ENCODE measurements around the gene ACER2. TPM values are rescaled to one million over a fixed set of nuclear protein-coding genes. Genes with fewer than 3 reads are reported as not detected.

ACER2 gene
- total and polyA plus RNA-seq, 2 experiments from 2014 or later, result 0.87 to 14.6 TPM

DNA sequence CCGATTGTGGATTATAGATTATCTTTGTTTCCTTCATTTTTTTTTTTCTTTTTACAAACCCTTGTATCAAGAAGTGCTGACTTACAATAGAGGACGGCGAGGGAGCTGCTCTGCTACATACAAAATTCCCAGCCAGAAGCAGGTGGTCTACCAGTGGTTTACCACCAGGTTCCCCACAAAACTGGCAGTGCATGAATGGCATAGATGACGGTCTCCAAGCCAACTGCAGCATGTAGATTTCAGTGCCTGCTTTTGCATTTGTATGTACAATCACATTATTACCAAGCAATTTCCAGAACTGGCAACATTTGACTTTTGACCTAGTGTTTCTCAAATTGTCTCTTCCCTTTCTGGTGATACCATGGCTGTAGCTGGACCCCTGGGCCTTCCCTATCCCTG, 84.0 kb downstream of the ACER2 start:
- H3K4me1 ChIP-seq (ENCODE audit: insufficient read depth), result no peaks in the 10 kb centered on the region
- no peaks in the 10 kb centered on the region for H3F3A ChIP-seq (replicated peaks; ENCODE audit: low read depth)
- no peaks in the 10 kb centered on the region for H3K36me3 ChIP-seq (ENCODE audit: insufficient read depth)
- H3K79me2 ChIP-seq (replicated peaks; ENCODE audit: insufficient read depth), result no peaks in the 10 kb centered on the region
- no peaks in the 10 kb centered on the region for H3K27me3 ChIP-seq (ENCODE audit: insufficient read depth)
- Mint-ChIP-seq H3K4me1 (peaks cover 3% of the 10 kb centered on the region; the same call in 1 of the 3 replicates), H3K9me3 (no peaks in the 10 kb centered on the region), H3K27me3 (ENCODE audit: insufficient read depth, low read depth, poor library complexity) (peaks cover 4% of the 10 kb centered on the region), H3K36me3 (ENCODE audit: low read depth) (no peaks in the 10 kb centered on the region), H3K4me3 (no peak overlapping the region), H3K27ac (no peak overlapping the region)
- no peak overlapping the region for H2AFZ ChIP-seq
- H3K4me2 ChIP-seq, result no peak overlapping the region
- no peak overlapping the region for H3K27ac ChIP-seq (ENCODE audit: low read depth)
- TF ChIP-seq, protein P1, sequence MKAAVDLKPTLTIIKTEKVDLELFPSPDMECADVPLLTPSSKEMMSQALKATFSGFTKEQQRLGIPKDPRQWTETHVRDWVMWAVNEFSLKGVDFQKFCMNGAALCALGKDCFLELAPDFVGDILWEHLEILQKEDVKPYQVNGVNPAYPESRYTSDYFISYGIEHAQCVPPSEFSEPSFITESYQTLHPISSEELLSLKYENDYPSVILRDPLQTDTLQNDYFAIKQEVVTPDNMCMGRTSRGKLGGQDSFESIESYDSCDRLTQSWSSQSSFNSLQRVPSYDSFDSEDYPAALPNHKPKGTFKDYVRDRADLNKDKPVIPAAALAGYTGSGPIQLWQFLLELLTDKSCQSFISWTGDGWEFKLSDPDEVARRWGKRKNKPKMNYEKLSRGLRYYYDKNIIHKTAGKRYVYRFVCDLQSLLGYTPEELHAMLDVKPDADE (IDR thresholded peaks at IDR 0.05), result no peak
- no peak for TF ChIP-seq NANOG (IDR thresholded peaks at IDR 0.05; ENCODE audit: borderline replicate concordance)
- TF ChIP-seq STAT1 (IDR thresholded peaks at IDR 0.05; ENCODE audit: unreplicated experiment), result no peak
- ATAC-seq (no peak), DNase-seq (ENCODE audit: low spot score) (no peak)
- no peaks in the 10 kb centered on the region for H3K9me2 ChIP-seq (ENCODE audit: insufficient read depth)
- no peaks in the 10 kb centered on the region for H4K20me1 ChIP-seq (replicated peaks; ENCODE audit: insufficient read depth)
- H3K4me3 ChIP-seq, result no peak overlapping the region

DNA sequence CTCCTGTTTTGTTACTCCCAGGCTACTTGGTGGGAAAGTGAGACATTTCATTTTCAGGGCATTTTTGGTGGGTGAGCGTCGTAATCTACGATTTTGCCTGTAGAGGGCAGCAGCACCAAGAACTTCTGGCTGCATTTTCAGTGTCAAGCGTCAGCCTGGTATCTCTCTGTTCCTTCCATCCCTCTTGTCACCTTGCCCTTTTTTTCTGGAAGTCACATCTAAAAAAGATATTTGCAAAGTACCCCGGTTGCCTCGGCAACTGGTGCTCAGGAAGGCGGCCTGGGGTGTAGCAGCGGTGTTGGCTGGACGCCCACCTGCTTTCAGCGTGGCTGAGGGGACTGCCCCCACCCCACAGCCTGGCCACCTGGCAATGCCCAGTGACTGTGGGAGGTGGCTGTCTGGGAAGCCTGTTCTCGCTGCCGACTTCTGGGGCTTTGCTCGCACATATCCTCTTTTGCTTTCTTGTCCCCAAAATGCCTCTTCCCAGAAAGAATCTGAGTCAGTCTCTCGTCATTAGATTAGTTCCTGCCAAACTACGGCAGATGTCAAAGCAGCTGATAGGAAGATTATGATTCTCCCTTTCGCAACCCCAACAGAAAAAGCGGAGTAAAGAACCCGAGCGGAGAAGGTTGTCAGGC, 84.5 kb downstream of the ACER2 start:
- no peak overlapping the region for H3K27ac ChIP-seq (ENCODE audit: low read depth)
- Mint-ChIP-seq H3K9me3 (no peaks in the 10 kb centered on the region), H3K36me3 (ENCODE audit: low read depth) (no peaks in the 10 kb centered on the region), H3K4me3 (no peak overlapping the region), H3K27ac (no peak overlapping the region), H3K4me1 (peaks cover 3% of the 10 kb centered on the region; the same call in 1 of the 3 replicates), H3K27me3 (ENCODE audit: insufficient read depth, low read depth, poor library complexity) (peaks cover 4% of the 10 kb centered on the region)
- no peak overlapping the region for H2AFZ ChIP-seq
- no peak overlapping the region for H3K4me3 ChIP-seq
- H3K4me2 ChIP-seq, result peak overlapping the region; percentile 9; the same call in 1 of the 2 replicates
- H3F3A ChIP-seq (replicated peaks; ENCODE audit: low read depth), result no peaks in the 10 kb centered on the region
- H3K79me2 ChIP-seq (replicated peaks; ENCODE audit: insufficient read depth), result no peaks in the 10 kb centered on the region
- DNase-seq (ENCODE audit: low spot score), result peak; percentile 84
- H3K36me3 ChIP-seq (ENCODE audit: insufficient read depth), result no peaks in the 10 kb centered on the region
- peak; percentile 82 for ATAC-seq
- no peaks in the 10 kb centered on the region for H3K27me3 ChIP-seq (ENCODE audit: insufficient read depth)
- no peaks in the 10 kb centered on the region for H3K4me1 ChIP-seq (ENCODE audit: insufficient read depth)
- no peaks in the 10 kb centered on the region for H3K9me2 ChIP-seq (ENCODE audit: insufficient read depth)
- TF ChIP-seq STAT1 (IDR thresholded peaks at IDR 0.05; ENCODE audit: unreplicated experiment), result no peak
- TF ChIP-seq, protein P2, sequence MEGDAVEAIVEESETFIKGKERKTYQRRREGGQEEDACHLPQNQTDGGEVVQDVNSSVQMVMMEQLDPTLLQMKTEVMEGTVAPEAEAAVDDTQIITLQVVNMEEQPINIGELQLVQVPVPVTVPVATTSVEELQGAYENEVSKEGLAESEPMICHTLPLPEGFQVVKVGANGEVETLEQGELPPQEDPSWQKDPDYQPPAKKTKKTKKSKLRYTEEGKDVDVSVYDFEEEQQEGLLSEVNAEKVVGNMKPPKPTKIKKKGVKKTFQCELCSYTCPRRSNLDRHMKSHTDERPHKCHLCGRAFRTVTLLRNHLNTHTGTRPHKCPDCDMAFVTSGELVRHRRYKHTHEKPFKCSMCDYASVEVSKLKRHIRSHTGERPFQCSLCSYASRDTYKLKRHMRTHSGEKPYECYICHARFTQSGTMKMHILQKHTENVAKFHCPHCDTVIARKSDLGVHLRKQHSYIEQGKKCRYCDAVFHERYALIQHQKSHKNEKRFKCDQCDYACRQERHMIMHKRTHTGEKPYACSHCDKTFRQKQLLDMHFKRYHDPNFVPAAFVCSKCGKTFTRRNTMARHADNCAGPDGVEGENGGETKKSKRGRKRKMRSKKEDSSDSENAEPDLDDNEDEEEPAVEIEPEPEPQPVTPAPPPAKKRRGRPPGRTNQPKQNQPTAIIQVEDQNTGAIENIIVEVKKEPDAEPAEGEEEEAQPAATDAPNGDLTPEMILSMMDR (conservative IDR thresholded peaks at IDR 0.05; ENCODE audit: low read depth in 2 of 2), result peak; percentile 83 to 89
- H4K20me1 ChIP-seq (replicated peaks; ENCODE audit: insufficient read depth), result no peaks in the 10 kb centered on the region

DNA sequence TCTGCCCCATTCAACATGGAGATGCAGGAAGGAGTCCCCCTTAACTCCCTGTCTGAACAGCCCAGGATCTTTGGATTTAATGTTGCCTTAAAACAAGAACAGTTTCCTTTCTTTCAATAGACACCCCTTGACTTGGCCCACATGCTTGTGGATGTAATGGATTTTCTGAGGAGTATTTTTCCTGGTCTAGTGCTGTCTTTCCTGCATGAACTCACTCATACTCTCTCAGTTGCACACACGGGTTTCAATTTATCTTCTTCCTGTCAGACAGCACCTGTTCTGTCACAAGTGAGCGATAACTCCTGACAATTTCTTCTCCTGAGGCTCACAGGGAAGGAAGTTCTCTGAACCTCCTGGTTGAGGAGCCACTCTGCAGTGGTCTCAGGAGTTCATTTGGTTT, 85.1 kb downstream of the ACER2 start:
- H3K79me2 ChIP-seq (replicated peaks; ENCODE audit: insufficient read depth), result no peaks in the 10 kb centered on the region
- H2AFZ ChIP-seq, result no peak overlapping the region
- H3K4me3 ChIP-seq, result no peak overlapping the region
- no peak overlapping the region for H3K27ac Mint-ChIP-seq
- DNase-seq (ENCODE audit: low spot score) (no peak), ATAC-seq (no peak)
- no peaks in the 10 kb centered on the region for H3K9me3 Mint-ChIP-seq
- no peaks in the 10 kb centered on the region for H4K20me1 ChIP-seq (replicated peaks; ENCODE audit: insufficient read depth)
- H3F3A ChIP-seq (replicated peaks; ENCODE audit: low read depth), result no peaks in the 10 kb centered on the region
- no peaks in the 10 kb centered on the region for H3K36me3 Mint-ChIP-seq (ENCODE audit: low read depth)
- H3K4me1 ChIP-seq (ENCODE audit: insufficient read depth), result no peaks in the 10 kb centered on the region
- no peaks in the 10 kb centered on the region for H3K27me3 ChIP-seq (ENCODE audit: insufficient read depth)
- H3K4me1 Mint-ChIP-seq, result peaks cover 3% of the 10 kb centered on the region; the same call in 1 of the 3 replicates
- peaks cover 4% of the 10 kb centered on the region for H3K27me3 Mint-ChIP-seq (ENCODE audit: insufficient read depth, low read depth, poor library complexity)
- no peaks in the 10 kb centered on the region for H3K36me3 ChIP-seq (ENCODE audit: insufficient read depth)
- H3K27ac ChIP-seq (ENCODE audit: low read depth), result no peak overlapping the region
- H3K4me2 ChIP-seq, result no peak overlapping the region; the same call in 1 of the 2 replicates
- H3K4me3 Mint-ChIP-seq, result no peak overlapping the region
- no peaks in the 10 kb centered on the region for H3K9me2 ChIP-seq (ENCODE audit: insufficient read depth)
- TF ChIP-seq ZNF114 (CRISPR knock-in tag; IDR thresholded peaks at IDR 0.05), result no peak
- TF ChIP-seq EZH2 (IDR thresholded peaks at IDR 0.05; ENCODE audit: low read depth, unreplicated experiment), result no peak
- TF ChIP-seq, protein P2 (conservative IDR thresholded peaks at IDR 0.05; ENCODE audit: low read depth in 2 of 2), result no peak
- no peak for TF ChIP-seq JUNB (IDR thresholded peaks at IDR 0.05; ENCODE audit: unreplicated experiment)
- no peak for TF ChIP-seq CREB1 (CRISPR knock-in tag; IDR thresholded peaks at IDR 0.05; ENCODE audit: low read depth)
- TF ChIP-seq, protein P3, sequence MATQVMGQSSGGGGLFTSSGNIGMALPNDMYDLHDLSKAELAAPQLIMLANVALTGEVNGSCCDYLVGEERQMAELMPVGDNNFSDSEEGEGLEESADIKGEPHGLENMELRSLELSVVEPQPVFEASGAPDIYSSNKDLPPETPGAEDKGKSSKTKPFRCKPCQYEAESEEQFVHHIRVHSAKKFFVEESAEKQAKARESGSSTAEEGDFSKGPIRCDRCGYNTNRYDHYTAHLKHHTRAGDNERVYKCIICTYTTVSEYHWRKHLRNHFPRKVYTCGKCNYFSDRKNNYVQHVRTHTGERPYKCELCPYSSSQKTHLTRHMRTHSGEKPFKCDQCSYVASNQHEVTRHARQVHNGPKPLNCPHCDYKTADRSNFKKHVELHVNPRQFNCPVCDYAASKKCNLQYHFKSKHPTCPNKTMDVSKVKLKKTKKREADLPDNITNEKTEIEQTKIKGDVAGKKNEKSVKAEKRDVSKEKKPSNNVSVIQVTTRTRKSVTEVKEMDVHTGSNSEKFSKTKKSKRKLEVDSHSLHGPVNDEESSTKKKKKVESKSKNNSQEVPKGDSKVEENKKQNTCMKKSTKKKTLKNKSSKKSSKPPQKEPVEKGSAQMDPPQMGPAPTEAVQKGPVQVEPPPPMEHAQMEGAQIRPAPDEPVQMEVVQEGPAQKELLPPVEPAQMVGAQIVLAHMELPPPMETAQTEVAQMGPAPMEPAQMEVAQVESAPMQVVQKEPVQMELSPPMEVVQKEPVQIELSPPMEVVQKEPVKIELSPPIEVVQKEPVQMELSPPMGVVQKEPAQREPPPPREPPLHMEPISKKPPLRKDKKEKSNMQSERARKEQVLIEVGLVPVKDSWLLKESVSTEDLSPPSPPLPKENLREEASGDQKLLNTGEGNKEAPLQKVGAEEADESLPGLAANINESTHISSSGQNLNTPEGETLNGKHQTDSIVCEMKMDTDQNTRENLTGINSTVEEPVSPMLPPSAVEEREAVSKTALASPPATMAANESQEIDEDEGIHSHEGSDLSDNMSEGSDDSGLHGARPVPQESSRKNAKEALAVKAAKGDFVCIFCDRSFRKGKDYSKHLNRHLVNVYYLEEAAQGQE (IDR thresholded peaks at IDR 0.05; ENCODE audit: unreplicated experiment), result no peak

All from GM23338 (cell line).